ENCODE measurements around the gene TNFAIP3. TPM values are rescaled to one million over a fixed set of nuclear protein-coding genes. Genes with fewer than 3 reads are reported as not detected.
A peak's percentile ranks its signal among the peaks of the same experiment; 100 is the strongest.

Gene TNFAIP3
- polyA plus RNA-seq, 3 donors: 35.5 to 273 (median 38.4) TPM

DNA sequence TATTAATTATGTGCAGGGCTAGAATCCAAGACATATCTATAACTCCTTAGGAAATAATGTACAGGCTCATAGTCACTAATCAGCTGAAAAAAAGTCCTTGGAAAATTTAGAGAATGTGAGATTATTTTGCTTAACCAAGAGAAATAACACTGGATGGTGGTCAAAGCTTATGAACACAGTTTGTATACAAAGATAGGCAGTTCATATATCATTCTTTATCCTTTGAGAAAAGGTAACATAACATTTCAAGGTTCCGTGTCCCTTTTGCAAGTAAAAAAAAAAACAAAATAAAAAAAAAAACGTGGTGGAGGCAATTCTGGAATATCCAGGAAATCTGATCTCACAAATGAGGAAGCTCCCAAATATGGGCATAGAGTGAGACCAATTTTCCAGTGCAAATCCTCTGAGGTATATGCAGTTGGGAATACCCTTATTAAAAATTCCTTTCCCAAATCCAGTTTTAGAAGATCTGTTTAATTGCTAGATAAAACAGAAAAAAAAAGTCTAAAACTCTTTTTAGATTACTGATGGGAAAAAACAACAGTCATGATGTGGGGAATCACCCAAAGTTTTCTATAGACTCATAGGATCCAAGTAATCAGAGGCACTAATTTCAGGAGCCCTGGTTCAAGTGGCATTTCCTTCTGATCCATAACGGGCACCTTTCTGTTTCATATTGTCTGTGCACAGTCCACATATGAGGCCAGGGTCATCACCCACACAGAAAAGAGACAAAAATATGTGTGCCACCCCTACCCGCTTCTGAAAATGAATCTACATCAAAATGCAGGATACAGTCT, 17.7 kb upstream of the TNFAIP3 start:
- no peak overlapping the region for H3K4me2 ChIP-seq (replicated peaks; ENCODE audit: extremely low read depth, low read length, poor library complexity, severe bottlenecking)
- peaks cover 41 to 52% of the 10 kb centered on the region in 2 donors for H3K4me1 ChIP-seq (ENCODE audit: control insufficient read depth in 1 of 2, insufficient read depth in 2 of 2, low read length in 2 of 2)
- Mint-ChIP-seq H3K36me3 (no peaks in the 10 kb centered on the region), H3K4me1 (peaks cover 17% of the 10 kb centered on the region), H3K4me3 (no peak overlapping the region), H3K27ac (peak overlapping the region in 1 of 7 donors; percentile 50), H3K9me3 (peaks cover 0 to 1% (median 0%) of the 10 kb centered on the region in 7 donors), H3K27me3 (ENCODE audit: low read depth in 3 of 3) (no peaks in the 10 kb centered on the region)
- H3K9ac ChIP-seq (ENCODE audit: insufficient read depth, low read length, poor library complexity, severe bottlenecking): no peak overlapping the region
- no peak overlapping the region for H3K27ac ChIP-seq (ENCODE audit: low read depth in 1 of 2, low read length in 2 of 2)
- WGBS (ENCODE audit: insufficient coverage): no CpG with 5 or more reads among the region's 4 CpGs
- DNase-seq: peak in 1 of 3 donors; percentile 68
- no peaks in the 10 kb centered on the region for H3K27me3 ChIP-seq (ENCODE audit: control insufficient read depth in 2 of 2, insufficient read depth in 2 of 2, low read length in 2 of 2)
- intact Hi-C loops (cut with micrococcal nuclease): loop anchor here in 1 of 2 donors (5.0 kb wide), 2 partner anchors 37 to 142 kb away; no protein-coding TSS in a partner anchor
- TF ChIP-seq, protein P1, sequence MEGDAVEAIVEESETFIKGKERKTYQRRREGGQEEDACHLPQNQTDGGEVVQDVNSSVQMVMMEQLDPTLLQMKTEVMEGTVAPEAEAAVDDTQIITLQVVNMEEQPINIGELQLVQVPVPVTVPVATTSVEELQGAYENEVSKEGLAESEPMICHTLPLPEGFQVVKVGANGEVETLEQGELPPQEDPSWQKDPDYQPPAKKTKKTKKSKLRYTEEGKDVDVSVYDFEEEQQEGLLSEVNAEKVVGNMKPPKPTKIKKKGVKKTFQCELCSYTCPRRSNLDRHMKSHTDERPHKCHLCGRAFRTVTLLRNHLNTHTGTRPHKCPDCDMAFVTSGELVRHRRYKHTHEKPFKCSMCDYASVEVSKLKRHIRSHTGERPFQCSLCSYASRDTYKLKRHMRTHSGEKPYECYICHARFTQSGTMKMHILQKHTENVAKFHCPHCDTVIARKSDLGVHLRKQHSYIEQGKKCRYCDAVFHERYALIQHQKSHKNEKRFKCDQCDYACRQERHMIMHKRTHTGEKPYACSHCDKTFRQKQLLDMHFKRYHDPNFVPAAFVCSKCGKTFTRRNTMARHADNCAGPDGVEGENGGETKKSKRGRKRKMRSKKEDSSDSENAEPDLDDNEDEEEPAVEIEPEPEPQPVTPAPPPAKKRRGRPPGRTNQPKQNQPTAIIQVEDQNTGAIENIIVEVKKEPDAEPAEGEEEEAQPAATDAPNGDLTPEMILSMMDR (IDR thresholded peaks at IDR 0.05): no peak
- H3K4me3 ChIP-seq (replicated peaks in 1 of 3; ENCODE audit: low read depth in 2 of 3, low read length in 3 of 3): no peak overlapping the region
- no peak overlapping the region for H2AFZ ChIP-seq (ENCODE audit: insufficient read depth, low read depth, low read length, poor library complexity, severe bottlenecking)
- no peaks in the 10 kb centered on the region for H4K20me1 ChIP-seq (ENCODE audit: insufficient read depth, low read length)
- no peaks in the 10 kb centered on the region for H3K9me3 ChIP-seq (replicated peaks in 1 of 2; ENCODE audit: control insufficient read depth in 1 of 2, insufficient read depth in 1 of 2, low read length in 2 of 2)
- H3K79me2 ChIP-seq (ENCODE audit: insufficient read depth, low read length): no peaks in the 10 kb centered on the region
- no peaks in the 10 kb centered on the region for H3K36me3 ChIP-seq (replicated peaks in 1 of 2; ENCODE audit: control insufficient read depth in 1 of 2, insufficient read depth in 2 of 2, low read length in 2 of 2)

DNA sequence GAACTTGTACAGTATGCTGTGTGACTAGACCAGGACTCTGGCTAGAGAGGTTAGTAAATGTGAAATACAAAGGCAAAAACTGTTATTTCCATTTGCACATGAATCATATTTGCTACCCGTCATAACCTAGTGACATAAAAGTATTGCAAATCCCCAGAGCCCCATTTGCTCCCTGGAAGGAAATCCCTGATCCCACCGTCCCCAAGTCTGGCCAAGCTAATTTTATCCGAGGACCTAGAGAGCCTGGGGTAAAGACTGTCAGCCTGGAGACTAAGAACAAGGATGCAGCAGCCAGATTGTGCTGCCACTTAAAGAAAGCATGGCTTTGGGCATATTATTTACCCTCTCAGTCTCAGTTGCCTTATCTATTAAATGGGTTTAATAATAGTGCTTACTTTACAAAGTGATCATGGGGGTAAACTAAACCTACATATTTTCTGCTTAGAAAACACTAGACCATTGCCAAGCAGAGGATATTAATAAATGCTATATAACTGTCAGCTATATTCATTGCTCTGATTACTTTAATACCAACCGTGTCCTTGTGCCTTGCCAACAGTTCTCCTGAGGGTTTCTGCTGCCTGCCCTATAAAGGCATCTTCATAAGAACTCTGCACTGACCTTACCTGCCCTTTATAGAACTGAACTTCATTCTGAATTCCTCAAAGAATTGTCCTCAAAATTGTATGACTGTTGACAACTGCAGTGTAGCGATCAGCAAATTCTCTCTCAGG, 16.9 kb upstream of the TNFAIP3 start:
- Mint-ChIP-seq H3K36me3 (no peaks in the 10 kb centered on the region), H3K4me3 (no peak overlapping the region), H3K27me3 (ENCODE audit: low read depth in 3 of 3) (no peaks in the 10 kb centered on the region), H3K27ac (peak overlapping the region in 1 of 7 donors; percentile 55), H3K4me1 (peaks cover 17% of the 10 kb centered on the region), H3K9me3 (peaks cover 0 to 1% (median 0%) of the 10 kb centered on the region in 7 donors)
- Histone ChIP-seq H3K4me1 (ENCODE audit: control insufficient read depth in 1 of 2, insufficient read depth in 2 of 2, low read length in 2 of 2) (peaks cover 39 to 47% of the 10 kb centered on the region in 2 donors), H4K20me1 (ENCODE audit: insufficient read depth, low read length) (no peaks in the 10 kb centered on the region), H3K9ac (ENCODE audit: insufficient read depth, low read length, poor library complexity, severe bottlenecking) (no peak overlapping the region), H3K4me2 (replicated peaks; ENCODE audit: extremely low read depth, low read length, poor library complexity, severe bottlenecking) (no peak overlapping the region), H2AFZ (ENCODE audit: insufficient read depth, low read depth, low read length, poor library complexity, severe bottlenecking) (no peak overlapping the region), H3K36me3 (replicated peaks in 1 of 2; ENCODE audit: control insufficient read depth in 1 of 2, insufficient read depth in 2 of 2, low read length in 2 of 2) (no peaks in the 10 kb centered on the region), H3K27ac (ENCODE audit: low read depth in 1 of 2, low read length in 2 of 2) (no peak overlapping the region), H3K79me2 (ENCODE audit: insufficient read depth, low read length) (no peaks in the 10 kb centered on the region), H3K27me3 (ENCODE audit: control insufficient read depth in 2 of 2, insufficient read depth in 2 of 2, low read length in 2 of 2) (no peaks in the 10 kb centered on the region), H3K9me3 (replicated peaks in 1 of 2; ENCODE audit: control insufficient read depth in 1 of 2, insufficient read depth in 1 of 2, low read length in 2 of 2) (no peaks in the 10 kb centered on the region), H3K4me3 (replicated peaks in 1 of 3; ENCODE audit: low read depth in 2 of 3, low read length in 3 of 3) (no peak overlapping the region)
- TF ChIP-seq, protein P1 (IDR thresholded peaks at IDR 0.05): no peak
- 97% methylated on average over 3 of the region's 5 CpGs for WGBS (ENCODE audit: insufficient coverage)
- intact Hi-C loops (cut with micrococcal nuclease): loop anchor here in 1 of 2 donors (5.0 kb wide), 2 partner anchors 38 to 143 kb away; no protein-coding TSS in a partner anchor
- peak in 1 of 3 donors; percentile 48 for DNase-seq
